SIG-M5 treated with dmso at 0.1 percent for 504 hours (cell line): Measurements from ENCODE around the gene MFSD11.
A peak's percentile ranks its signal among the peaks of the same experiment; 100 is the strongest.
"Not testable (repeated sequence)": the region's sequence is repeated elsewhere in the genome, so short reads cannot be mapped to it uniquely, and the experiment has no call there.

Experiments
- DNase-seq: peaks from one replicate; lab custom pipeline; 2025; ENCODE audit not compliant: unreplicated experiment; lab: John Stamatoyannopoulos, UW

The MFSD11 gene

DNA sequence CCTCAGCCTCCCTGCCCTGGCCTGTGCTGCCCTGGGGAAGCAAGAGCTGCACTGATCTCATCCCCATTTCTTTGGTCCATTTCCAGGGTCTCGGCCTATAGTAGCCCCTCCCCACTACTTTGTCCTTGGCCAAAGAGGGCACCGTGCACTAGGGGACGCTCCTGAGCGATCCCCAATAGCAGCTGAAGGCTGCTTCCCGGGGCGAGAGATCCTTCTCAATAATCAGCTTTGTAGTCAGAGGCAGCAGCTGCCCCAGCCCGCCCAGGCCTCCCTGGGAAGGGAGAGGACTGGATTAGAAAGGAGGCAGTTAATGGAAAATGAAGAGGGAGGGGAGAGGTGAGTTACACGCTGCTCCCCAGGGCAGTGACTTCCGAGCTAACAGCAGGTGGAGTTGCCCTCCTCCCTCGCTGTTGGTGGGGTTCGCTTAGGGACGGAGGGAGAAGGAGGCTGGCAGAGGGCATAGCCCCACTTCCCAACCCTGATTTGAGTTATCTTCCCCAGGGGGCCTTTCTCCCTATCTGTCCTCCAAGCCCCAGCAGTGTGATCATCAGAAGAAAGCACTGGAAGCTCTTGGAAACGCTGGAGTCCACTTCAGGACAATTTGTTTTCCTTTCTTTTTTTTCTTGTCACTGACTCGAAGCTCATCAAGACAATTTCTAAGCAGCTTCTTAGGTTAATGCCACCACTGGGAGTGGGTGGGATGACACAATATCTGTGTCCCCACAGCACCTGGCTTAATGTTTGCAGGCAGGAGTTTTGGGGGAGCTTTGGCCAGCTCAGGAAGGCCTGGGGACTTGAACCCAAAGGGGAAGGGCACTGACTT is 29.7 kb upstream of the MFSD11 start:
- DNase-seq: no peak

DNA sequence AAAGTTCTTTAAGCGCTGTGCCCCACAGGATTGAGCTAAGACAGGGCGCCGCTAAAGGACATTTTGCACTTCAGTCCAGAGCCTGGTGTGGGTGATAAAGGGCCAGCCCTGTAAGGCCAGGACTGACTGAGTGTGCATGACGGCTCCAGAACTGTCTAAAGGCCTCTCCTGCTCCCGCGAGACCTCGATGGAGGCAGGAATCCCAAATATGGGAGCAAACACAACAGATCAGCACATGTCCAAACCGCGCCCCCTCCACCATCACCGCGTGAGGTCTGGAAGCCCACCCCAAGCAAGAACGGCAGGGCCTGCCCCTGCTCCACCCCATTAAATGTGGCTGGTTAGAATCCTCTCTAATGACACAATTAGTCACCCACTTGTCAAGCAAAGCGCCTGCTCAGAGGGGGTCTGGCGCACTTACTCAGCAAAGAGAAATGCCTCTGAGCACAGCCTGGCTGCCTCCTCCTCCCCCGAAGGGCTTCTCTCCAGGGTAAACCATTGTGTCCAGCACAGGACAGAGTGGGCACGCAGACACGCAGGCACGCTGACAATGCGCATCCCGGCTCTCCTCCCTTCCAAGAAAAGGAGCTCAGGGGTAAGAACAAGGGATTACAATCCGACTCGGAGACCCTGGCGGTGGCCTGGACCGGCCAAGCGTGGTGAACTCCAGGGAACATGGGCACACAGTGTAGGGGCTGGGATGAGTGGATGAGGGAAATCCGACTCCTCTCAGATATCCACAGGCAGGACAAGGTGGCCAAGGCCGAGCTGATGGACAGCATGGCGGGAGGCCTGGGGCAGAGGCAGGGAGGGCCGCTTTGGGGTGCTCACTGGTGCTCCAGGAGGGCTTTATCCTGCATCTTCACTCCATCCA is 28.6 kb upstream of the MFSD11 start:
- no peak for DNase-seq

DNA sequence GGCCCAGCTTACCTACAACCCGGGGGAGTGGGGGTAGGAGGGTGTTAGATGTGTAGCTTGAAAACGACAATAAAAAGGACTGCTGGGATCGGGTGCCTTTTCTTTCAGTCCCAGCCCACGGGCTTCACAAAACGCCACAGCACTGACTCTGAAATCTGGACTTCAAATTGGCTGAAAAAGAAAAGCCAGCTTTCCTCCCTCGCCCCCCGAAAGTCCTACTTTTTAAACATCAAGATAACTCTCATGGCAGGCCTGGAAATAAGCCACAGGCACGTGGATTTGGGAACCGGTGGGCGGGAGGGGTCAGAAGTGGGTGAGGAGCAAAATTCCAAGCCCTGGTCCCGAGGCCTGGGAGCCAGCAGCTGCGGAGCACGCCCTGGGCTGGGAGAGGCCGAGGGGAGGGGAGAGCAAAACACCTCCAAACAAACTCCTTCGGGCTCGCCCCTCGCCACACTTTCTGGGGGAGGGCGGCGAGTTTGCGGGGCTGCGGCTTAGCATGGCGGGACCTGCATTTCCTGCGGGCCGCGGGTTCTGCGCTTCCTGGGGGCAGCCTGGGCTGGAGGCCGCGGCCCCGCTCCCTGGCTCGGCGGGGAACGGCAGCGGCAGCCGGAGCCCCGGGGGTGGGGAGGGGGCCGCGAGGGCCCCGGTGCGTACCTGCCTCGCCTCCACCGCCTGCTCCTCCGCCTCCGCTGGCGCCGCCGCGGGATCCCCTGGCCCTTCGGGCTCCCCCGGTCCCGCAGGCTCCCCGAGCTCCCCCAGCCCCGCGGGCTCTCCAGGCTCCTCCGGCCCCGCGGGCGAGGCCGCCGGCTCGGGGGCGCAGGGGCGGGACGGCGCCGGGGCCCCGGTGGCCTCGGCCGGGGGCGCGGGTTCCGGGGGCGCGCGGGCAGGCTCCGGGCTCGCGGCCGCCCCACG is 27.7 kb upstream of the MFSD11 start:
- DNase-seq: not testable (repeated sequence)

DNA sequence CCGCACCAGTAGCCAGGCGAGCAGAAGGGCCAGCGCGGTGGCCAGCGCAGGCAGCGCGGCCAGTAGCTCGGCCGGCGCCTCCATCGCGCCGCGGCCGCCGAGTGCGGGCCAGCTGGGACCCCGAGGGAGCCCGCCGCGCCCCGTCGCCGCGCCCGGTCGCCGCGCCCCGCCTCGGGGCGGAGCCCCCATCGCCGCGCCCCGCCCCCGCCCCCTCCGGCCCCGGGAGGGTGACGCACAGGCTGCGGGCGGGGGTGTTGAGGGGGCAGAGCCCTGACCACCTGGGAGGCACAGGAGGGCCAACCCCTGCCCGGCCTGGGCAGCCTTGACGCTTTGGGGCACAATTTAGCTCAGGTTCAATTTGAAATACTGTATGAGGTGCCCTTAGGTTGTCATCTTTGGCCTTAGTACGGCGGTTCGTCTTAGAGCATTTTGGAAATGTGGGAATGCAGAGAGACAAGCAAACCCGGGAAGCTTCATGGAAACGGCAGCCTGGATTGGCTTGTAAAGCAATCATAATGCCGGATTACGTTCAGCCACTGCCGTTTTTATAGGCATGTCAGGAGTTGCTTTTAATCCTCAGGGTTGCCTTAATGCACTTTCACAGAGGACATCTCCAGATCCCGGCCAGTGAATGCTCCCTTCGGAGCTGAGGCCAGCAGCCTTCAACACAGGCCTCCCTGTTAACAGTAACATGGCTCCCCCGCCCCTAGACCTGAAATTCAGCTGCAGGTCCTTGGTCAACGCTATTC is 26.9 kb upstream of the MFSD11 start, which contains the start of gene MXRA7:
Gene MXRA7, minus strand, starts transcription at position 103 of the 749 bp plus-strand sequence. Its CDS starts 19 bp downstream, at position 84.
- peak; percentile 23 for DNase-seq

DNA sequence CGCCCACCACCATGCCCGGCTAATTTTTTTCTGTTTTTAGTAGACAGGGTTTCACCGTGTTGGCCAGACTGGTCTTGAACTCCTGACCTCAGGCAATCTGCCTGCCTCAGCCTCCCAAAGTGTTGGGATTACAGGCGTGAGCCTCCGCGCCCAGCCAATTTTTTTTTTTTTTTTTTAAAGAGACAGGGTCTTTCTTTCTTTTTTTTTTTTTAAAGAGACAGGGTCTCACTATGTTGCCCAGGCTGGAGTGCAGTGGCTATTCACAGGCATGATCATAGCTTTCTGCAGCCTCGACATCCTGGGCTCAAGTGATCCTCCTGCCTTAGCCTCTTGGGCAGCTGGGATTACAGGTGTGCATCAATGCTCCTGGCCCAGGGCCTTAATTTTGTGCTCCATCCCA is 25.6 kb upstream of the MFSD11 start:
- DNase-seq: not testable (repeated sequence)

DNA sequence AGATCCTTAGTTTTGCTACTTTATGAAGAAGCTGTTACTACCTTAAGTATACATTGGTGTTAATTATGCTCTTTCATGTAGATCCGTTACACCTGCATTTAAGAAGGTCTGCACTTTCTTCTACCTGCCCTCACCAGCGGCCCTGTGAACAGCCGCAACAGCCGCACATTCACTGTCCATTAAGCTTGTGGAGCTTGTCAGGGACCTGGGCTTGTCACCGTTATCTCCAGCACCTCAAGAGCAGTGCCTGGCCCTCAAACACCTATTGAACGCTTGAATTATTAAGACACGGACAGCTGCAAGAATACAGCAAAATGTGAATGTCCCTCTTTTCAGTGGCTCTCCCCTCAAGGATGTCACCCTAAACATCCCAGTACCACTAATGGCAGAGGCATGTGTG is 24.2 kb upstream of the MFSD11 start:
- DNase-seq: no peak

DNA sequence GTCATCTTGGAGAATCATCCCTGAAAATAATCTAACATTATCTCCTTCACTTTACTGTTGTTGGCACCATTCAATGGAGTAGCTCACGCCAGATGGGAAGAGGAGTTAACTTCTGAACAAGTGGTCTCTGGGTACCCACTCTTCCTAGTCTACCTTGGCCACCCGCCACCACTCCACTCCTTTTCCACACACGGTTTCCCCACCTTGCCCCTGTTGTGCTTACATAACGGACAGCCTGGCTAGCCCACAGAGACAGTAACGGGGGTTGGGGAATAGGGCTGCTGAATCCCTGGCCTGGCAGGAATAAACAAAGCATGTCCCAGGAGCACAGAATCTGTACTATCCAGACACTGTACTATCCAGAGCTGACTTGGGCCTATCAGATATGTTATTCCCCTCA is 23.6 kb upstream of the MFSD11 start:
- no peak for DNase-seq

DNA sequence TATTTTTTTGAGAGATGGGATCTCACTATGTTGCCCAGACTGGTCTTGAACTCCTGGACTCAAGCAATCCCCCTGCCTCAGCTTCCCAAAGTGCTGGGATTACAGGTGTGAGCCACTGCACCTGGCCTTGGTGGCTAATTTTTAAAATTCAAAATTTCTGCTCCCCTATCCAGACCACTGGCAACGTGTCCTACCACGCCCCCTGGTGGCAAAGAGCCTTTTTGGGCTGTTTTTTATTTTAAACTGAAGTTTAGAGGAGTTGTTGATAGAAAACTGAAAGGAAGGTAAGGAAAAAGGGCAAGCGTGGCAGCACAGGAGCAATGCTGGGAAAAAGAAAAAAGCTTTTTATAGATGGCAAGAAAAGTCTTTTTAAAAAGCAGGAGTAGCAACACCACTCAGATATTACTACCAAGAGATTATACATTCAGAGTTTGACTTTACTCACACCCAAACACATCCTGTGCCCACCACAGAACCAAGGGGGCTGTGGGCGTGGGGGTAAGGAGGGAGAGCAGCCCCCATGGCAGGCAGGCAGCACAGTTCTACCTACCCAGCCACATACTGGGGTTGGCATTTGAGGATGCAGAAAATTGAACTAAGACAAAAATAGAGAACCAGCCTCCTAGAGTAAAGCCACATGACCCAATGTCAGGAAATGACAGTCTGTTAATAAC is 23.0 kb upstream of the MFSD11 start:
- peak; percentile 9 for DNase-seq

DNA sequence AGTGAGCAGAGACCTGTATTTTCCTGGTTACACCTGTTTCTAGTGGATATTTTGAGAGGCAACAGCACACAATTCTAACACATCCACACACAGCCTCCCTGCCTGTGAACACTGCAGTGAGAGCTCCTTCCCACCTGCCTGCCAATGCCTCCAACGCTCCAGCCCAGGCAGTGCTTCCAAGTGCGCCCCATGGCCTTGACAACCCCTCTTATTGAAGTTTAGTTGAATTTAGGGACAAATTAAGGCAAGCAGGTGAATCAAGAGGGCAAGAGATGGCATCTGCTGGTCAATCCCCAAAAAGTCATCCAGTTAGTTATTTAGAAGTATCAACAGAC is 22.5 kb upstream of the MFSD11 start:
- DNase-seq: no peak

DNA sequence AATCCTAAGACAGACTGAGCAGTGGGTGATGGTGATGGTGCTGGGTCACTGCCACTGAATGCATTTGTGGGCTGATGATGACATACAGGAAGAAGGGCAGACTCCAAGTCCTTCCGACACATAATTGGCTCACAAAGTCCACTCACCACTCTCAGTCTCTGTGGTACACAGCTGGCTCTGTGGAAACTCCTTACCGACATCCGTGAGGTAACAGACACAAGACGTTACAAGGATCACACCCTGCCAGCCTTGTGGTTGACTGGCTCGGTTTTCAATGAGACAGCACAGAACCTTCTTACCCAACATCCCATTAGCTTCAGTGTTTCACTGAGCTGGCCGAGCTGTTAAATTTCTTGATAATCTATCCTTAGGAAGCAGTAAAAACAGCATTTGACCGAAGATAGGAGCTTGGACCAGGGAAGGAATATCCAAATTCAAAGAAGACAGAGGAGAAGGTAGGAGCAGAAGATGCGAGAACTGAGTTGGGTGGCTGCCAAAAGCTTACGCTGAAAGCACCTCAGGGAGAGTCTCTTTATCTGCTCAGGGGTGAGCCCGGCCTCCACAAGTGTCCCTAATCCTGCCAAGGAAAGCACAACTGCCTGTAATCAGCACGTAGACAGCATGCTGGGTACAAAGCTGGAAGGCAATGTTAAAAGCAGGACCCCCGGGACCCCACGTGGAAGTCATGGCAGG is 21.6 kb upstream of the MFSD11 start:
- peak; percentile 99 for DNase-seq

DNA sequence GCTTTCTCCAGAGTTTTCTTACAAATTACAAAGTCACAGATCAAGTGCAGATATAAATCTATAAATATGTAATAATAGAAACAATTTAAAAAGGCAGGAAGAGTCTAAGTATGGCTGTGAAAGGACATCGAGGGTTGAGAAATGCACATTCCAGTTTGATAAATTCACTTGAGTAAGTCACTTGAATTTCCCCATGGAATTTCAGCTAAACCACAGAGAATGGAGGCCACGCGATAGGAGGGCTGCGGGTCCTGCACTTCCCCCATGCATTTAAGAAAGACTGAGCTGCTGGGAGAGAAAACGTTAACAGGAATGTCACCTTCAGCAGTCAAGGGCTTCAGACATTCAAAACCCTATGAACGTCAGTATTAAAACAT is 21.1 kb upstream of the MFSD11 start:
- no peak for DNase-seq

DNA sequence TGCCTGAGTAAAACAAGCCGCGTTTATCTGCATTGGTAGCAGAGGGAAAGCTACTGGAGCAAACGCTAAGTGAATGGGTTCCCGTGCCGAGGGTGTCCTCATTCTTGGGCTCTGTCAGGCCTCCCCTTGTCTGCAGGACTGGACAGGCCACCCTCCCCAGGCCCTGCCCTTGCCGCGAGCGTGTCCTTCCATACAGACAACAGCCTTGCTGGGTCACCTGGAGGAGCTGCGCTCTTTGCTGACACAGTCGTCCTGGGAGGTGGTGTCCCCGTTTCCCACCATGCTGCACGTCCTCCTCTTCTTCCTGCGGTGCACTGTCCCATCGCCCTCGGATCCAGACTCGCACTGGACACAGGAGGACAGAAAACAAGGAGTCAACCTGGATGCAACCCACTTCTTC is 19.4 kb upstream of the MFSD11 start:
- no peak for DNase-seq

DNA sequence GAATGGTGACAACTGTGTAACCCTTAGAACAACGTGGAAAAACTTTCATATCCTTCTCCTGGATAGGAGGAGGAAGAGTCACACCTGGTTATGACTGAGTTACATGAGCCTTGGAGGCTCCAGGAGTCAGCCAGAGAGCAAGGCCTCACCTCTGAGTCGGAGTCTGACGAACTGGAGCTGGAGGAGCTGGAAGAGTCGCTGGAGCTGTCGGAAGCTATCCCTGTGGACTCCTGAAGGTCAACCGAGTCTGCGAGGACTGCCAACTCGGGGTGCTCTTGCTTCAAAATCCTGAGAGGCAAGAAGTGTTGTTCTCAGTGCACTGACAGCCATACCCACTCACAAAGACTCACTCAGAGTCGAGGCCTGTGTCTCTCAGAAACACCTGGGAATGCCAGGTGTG is 17.7 kb upstream of the MFSD11 start:
- DNase-seq: no peak

DNA sequence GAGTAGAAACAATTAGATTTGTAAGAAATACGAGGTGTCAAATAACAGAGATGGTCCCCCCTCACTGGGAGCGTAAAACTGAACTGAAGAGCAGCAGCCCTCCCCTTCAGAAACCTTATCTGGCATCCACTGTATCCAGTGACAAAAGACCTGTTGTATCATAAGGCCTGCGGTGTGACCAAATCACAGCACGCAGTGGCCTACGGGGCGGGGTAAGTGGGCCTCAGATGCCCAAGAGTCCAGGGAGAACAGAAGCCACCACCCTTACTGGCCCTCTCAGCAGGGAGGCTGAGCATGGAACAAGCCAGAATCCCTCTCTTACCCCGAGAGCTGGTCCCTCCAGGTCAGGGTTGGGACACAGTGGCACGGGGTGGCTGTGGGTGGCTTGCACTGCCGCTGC is 17.0 kb upstream of the MFSD11 start:
- DNase-seq: no peak

DNA sequence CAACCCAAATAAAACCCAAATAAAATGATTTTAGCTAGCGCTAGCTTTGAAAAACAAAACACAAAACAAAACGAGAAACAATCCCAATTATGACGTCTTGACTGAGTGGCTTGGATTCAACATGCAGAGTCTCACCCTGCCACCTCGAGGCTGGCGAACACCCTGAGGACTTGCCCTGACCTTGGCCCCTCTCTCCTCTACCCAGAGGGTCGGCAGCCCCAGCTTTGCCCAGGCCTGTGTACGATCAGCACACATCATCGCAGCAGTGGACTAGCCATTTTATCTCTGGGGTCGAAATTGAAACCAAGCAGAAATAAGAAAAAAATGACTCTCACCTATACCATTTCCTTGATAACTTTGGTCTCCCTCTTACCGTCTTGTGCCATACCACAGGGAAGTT is 16.5 kb upstream of the MFSD11 start:
- DNase-seq: no peak

DNA sequence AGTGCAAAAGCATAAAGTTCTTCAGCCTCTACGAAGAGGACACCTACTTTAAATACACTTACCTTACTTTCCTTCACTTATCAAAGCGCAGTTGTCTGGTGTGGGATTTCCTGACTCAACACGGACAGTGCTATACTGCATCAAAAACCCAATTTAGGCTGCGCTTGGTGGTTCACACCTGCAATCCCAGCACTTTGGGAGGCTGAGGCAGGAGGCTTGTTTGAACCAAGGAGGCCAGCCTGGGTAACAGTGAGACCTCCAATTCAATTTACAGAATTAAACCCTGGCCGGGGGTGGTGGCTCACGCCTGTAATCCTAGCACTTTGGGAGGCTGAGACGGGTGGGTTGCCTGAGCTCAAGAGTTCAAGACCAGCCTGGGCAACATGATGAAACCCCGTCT is 15.6 kb upstream of the MFSD11 start:
- DNase-seq: no peak

DNA sequence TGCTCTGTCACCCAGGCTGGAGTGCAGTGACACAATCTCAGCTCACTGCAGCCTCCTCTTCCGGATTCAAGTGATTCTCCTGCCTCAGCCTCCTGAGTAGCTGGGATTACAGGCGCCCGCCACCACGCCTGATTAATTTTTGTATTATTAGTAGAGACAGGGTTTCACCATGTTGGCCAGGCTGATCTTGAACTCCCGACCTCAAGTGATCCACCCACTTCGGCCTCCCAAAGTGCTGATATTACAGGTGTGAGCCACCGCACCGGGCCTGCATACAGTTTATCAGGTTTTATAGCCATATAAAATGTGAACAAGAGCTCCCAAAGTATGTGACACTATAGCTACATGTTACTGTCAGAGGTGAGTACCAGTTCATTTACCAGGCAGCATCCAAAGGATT is 14.9 kb upstream of the MFSD11 start:
- DNase-seq: not testable (repeated sequence)

DNA sequence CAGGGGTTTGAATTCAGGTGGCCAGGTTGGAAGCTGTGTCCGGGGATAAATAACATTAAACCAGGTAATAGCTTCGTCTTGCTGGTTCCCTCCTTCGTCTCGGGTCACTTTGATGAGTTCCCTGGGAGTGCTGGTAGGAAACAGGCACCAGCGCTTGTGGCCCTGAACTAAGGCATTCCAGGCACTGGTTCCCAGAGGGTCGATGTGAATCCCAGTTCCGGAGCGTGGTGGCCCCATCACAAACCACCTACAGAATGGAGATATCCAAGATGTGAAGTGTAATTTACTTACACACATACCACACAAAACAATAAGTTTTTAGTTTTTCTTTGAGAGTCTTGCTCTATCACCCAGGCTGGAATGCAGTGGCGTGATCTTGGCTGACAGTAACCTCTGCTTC is 14.1 kb upstream of the MFSD11 start:
- DNase-seq: no peak

DNA sequence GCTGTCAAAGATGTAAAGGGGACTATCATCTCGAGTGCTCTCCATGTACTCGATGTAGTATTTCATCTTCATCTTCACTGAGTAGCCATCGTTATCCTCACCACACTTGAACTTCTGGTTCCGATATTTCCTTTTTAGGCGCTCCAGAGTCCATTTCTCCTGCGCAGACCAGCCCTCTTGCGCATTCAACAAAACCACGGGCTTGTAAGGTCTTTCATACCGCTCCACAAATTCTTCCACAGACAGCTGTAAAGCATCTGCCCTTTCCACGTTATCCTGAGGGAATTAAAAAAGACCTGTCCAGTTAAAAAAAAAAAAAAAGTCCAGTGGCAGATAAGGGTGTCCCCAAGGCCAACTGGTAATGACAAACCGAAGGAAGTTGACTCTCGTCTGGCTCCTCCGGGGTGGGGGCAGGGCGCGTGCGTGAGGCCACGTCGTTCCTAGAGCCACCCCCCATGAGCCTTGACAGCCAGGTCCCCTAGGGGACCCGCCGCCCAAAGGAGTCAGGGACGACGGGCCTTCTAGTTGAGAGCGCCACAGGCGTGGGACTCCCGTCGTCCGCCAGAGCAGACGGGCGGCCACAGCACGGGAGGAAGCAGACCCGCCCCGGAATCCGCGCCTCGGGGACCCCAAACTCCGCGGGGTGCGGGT is 12.2 kb upstream of the MFSD11 start:
- peak; percentile 57 for DNase-seq
